Panc1 (cell line): ENCODE measurements around the gene NPAS3.

Source experiments
- POLR2AphosphoS5 ChIP-seq: IDR thresholded peaks from 2 replicates; pipeline ENCODE4 v1.6.1; 2012; ENCODE audit warnings: mild to moderate bottlenecking, low read depth, low read length, moderate library complexity
- SIN3A ChIP-seq: IDR thresholded peaks from 2 replicates; pipeline ENCODE4 v1.6.1; 2012; ENCODE audit warnings: low read depth, mild to moderate bottlenecking, low read length, moderate library complexity, borderline replicate concordance; ENCODE audit not compliant: insufficient read depth
- TCF7L2 ChIP-seq: IDR thresholded peaks from 2 replicates; pipeline ENCODE4 v1.6.1; 2011; ENCODE audit warnings: mild to moderate bottlenecking, low read depth, low read length, inconsistent platforms
- TF ChIP-seq, protein P1 (sequence below): fragments of 450-650 bp; IDR thresholded peaks from 2 replicates; pipeline ENCODE4 v1.5.1; 2017; ENCODE audit warnings: mild to moderate bottlenecking
- TF ChIP-seq, protein P2 (sequence below), 2 experiments: IDR thresholded peaks; 2 replicates each; pipeline ENCODE4 v1.6.1; 2011 to 2012; ENCODE audit warnings: low read depth in 2 of 2, control low read depth in 1 of 2, low read length in 1 of 2, mild to moderate bottlenecking in 1 of 2, moderate library complexity in 1 of 2; ENCODE audit not compliant: insufficient read depth in 1 of 2

DNA sequence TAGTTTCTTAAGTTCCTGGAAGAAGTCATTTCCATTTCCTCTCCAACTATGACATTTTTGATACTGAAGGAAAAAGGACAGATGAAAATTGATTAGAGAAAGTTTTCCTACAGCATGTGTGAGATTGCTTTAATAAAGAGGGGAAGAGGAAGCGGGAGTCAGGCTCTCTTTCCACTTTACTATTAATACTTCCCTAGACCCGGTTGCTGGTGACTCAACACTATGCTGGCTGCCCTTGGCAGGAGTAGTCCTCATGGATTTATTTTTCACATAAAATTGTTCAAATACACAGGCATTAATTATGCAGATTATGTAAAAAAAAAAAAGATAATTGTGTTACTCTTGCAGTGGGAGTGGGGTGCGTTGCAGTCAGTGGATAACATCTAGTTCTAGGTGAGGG lies 718.8 kb downstream of the NPAS3 start:
- TF ChIP-seq, protein P1, sequence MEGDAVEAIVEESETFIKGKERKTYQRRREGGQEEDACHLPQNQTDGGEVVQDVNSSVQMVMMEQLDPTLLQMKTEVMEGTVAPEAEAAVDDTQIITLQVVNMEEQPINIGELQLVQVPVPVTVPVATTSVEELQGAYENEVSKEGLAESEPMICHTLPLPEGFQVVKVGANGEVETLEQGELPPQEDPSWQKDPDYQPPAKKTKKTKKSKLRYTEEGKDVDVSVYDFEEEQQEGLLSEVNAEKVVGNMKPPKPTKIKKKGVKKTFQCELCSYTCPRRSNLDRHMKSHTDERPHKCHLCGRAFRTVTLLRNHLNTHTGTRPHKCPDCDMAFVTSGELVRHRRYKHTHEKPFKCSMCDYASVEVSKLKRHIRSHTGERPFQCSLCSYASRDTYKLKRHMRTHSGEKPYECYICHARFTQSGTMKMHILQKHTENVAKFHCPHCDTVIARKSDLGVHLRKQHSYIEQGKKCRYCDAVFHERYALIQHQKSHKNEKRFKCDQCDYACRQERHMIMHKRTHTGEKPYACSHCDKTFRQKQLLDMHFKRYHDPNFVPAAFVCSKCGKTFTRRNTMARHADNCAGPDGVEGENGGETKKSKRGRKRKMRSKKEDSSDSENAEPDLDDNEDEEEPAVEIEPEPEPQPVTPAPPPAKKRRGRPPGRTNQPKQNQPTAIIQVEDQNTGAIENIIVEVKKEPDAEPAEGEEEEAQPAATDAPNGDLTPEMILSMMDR, result no peak
- TF ChIP-seq, protein P2, sequence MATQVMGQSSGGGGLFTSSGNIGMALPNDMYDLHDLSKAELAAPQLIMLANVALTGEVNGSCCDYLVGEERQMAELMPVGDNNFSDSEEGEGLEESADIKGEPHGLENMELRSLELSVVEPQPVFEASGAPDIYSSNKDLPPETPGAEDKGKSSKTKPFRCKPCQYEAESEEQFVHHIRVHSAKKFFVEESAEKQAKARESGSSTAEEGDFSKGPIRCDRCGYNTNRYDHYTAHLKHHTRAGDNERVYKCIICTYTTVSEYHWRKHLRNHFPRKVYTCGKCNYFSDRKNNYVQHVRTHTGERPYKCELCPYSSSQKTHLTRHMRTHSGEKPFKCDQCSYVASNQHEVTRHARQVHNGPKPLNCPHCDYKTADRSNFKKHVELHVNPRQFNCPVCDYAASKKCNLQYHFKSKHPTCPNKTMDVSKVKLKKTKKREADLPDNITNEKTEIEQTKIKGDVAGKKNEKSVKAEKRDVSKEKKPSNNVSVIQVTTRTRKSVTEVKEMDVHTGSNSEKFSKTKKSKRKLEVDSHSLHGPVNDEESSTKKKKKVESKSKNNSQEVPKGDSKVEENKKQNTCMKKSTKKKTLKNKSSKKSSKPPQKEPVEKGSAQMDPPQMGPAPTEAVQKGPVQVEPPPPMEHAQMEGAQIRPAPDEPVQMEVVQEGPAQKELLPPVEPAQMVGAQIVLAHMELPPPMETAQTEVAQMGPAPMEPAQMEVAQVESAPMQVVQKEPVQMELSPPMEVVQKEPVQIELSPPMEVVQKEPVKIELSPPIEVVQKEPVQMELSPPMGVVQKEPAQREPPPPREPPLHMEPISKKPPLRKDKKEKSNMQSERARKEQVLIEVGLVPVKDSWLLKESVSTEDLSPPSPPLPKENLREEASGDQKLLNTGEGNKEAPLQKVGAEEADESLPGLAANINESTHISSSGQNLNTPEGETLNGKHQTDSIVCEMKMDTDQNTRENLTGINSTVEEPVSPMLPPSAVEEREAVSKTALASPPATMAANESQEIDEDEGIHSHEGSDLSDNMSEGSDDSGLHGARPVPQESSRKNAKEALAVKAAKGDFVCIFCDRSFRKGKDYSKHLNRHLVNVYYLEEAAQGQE (IDR thresholded peaks at IDR 0.05; ENCODE audit: insufficient read depth in 1 of 2, low read depth in 2 of 2, low read length in 1 of 2), result no peak
- no peak for TF ChIP-seq POLR2AphosphoS5
- TF ChIP-seq SIN3A, result no peak
- no peak for TF ChIP-seq TCF7L2
